ENCODE data around the gene ADI1.

Gene ADI1, protein sequence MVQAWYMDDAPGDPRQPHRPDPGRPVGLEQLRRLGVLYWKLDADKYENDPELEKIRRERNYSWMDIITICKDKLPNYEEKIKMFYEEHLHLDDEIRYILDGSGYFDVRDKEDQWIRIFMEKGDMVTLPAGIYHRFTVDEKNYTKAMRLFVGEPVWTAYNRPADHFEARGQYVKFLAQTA

DNA sequence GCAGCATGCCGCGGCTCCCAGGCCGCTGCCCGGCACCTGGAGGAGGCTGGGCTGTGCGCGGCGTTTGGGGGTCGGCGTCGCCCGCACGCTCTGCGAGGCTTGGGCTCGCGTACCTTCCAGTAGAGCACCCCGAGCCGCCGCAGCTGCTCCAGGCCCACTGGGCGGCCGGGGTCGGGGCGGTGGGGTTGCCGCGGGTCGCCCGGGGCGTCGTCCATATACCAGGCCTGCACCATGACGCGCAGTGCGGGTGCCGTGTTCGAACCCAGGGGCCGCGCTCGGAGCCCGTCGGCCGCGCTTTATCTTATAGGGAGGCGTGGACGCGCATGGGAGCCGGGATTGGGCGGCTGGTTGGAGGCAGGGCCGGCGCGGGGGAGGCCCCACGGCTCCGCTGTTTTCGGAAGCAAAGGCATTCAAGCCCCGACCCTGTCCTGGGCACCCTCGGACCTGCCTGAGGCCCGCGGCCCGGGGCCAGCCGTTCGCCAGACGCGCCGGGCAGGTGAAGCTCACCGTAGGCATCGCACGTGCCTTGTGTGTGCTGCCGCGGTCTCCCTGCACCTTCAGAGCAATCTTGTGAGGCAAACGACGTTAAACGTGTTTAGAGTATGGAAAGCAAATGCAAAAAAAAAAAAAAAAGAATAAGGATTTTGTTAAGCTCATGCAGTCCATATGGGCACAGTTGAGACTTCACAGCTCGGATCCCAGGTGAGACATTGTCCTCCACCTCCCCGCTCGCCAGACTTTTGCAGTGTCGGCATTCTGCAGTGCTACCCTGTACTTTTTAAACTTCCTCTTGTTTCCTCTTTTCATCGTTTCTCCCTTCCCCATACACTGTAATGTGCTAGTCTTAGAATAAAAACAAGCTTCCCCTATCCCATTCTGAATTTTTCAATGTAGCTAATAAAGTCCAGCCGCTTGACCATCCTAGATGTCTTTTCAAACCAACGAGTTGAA, at the start of gene ADI1:
Gene ADI1 (minus strand): TSS at position 277 of the 951 bp plus-strand sequence. CDS start 44 bp downstream, at position 233.
- peak; percentile 68 for DNase-seq (ENCODE audit: low read depth)

DNA sequence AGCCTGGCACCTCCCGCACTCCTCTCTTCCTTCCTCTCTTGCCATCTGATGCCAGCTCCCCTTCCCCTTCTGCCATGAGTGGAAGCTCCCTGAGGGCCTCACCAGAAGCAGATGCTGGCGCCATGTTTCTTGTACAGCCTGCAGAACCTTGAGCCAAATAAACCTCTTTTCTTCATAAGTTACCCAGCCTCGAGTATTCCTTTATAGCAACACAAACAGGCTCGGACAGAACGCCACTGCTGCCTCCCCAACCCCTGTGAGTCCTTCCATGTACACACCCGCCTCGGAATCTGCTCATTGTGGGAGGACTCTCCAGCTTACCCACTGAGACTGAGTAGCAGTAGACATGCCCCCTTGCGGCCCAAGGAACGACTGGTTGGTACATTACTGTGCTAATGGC, 47.5 kb upstream of the ADI1 start:
- DNase-seq (ENCODE audit: low read depth), result no peak

DNA sequence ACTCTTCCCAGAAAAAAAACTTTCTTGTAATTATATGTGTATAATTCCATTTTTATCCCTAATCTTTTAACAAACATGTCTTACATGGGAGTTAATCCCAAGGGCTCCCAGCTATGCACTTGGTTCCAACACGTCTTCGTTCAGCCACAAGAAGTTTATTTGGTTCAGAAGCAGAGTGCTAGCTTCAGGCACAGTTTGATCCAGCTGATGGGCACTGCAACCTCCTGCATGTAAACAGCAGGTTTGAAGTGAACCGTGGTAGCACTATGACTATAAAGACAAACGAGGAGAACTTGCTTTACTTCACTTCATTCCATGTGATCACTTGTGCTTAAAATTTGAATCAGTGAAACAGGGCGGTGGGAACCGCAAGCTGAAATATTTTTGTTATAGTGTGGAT, 45.8 kb upstream of the ADI1 start:
- no peak for DNase-seq (ENCODE audit: low read depth)

DNA sequence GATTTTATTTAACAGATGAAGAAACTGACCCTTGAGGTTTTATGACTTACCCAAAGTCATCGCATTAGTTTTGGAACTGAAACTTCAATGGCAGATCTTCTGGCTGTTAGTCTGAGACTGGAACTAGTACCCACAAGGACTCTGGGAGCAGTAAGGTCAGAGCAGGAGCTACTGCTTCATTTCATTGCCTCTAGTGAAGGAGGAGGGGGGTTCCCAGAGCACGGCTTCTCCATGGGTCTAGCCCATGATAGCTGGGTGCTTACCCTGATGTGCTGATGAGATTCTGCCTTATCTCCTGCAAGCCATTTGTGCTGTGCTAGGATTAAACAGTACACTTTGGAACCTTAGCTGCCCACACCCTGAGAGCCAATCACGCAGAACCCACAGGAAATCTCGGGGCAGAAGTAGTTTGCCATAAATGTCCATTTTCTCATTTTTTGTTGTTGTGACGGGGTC, 44.2 kb upstream of the ADI1 start:
- DNase-seq (ENCODE audit: low read depth), result no peak

DNA sequence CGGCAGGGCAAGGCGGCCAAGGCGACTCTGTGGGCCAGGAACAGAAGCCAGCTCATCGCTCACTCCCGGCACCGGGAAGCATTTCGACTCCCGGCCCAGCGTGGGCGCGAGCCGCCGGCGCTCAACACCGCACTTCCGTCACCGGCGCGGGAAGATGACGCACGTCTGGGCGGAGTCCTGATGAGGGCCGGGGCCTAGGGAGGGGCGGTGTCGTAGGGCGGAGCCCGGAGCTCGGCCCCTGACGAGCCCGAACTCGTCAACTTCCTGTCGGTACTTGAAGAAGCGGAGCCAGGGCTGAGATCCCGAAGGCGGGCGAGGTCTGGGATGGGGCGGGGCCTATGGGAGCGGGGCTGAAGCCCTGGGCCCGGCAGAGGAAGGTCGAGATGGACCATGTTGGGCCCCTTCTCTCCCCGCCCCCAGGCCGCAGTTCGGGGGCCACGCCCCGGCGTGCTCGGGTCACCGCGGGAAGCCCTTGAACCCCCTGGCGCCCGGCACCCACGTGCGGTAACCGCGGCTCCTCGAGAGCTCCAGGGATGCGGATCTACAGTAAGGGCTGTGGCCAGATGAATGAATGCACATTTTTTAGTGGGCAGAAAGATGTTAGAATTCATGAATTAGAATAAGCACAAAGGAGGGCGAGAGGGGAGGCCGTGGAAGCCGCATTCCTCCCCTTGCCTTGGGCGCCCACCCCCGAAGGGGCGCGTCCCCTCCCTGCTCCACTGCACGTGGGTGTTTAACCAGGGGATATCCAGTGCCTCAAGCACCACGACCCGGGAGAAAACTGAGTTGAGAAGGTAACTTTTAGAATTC, 39.1 kb upstream of the ADI1 start, which contains the start of gene RNASEH1:
Gene RNASEH1 (minus strand): TSS at position 129 of the 810 bp plus-strand sequence. CDS start 73 bp downstream, at position 56.
- peak; percentile 98 for DNase-seq (ENCODE audit: low read depth)

DNA sequence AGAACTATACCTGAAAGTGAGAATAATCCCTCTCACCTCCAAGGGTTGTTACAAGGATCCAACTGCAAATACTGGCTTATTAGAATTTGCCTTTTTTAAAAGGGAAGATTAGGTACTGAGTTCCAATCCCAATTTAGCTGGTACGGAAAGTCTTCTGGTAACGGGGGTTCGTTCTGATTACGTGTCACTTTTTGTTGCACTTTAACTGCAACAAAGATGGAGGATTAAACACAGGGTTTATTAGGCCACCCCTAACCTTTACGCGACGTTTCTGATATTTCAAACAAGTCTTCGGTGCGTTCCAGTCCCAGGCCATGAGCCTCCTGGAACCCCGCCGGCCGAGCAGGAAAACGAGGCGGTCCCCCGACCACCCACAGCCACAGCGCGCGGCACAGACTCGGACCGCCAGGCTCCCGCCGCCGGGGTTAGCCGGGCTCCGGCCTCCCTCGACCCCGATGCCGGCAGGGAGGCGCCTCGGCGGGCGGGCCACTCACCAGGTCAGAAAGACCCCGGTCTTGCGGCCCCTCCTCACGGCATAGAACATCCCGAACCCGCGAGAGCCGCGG, 38.4 kb upstream of the ADI1 start:
- no peak for DNase-seq (ENCODE audit: low read depth)

- no peak for DNase-seq (ENCODE audit: low read depth)
Measured at GRCh38 chr2:3553946-3554345, 34.6 kb upstream of the ADI1 start.

DNA sequence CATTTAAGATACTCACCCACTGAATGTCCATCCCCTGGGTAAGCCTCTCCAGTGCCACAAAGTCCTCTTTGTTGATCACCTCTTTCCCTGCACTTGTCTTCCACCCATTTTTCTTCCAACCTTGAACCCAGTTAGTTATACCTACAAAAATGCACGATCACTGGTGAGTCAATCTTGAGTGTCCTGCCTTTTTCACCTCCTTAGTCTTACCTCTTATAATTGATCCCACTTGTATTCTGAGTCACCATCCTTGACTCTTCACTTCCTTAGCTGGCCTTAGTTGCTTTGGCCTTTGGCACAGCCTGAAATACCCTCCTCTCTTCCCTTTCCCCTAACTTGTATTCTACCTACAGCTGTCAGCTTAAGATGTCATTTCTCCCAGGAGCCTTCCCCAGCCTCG, 28.6 kb upstream of the ADI1 start:
- DNase-seq (ENCODE audit: low read depth), result no peak

DNA sequence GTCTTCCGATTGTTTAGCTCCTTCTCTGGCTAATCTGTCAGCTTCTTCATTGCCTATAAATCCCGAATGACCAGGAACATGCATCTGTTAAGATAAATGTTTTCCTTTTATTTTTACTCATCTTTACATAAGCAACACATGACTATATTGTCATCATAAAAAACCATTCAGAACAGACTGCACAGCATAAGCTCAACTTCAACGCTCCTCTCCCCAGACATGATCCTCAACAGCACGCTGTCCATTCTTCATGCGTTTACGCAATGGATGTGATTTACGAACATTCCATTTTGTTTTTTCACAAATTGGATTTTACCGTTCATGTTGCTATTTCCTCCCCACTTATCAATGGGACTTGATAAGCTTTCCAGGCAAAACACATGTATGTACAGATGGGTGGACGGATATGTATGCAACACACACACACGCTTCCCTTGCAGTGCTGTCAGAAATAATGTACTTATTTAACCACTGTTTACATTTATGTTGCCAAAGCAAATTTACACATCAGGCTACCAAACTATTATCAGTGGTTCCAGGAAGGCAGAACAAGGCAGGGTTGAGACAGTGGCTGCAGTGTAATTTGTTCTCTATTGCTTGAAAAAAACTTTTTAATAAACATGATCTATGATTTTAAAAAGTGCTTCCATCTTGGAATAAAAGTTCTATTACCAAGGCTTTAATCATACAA, 26.6 kb upstream of the ADI1 start:
- DNase-seq (ENCODE audit: low read depth), result no peak

GRCh38 chr2:3543023-3543683, 23.8 kb upstream of the ADI1 start:
- no peak for DNase-seq (ENCODE audit: low read depth)

DNA sequence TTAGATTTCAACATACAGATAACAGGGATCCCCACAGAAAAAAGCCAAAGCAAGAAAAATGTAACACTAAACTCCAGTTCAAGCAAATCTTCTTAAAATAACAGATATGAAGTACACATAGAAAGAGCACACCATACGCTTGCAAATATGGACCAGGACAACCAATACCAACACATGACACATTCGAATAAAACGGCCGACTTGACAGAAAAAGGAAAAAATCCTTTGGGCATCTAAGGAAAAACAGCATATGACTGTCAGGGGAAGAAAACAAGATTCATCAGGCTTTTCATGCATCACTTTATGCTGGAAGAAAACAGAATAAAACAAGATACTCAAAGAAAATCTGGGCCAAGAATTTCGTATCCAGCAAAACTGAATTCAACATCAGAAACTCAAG, 22.8 kb upstream of the ADI1 start:
- DNase-seq (ENCODE audit: low read depth), result no peak

DNA sequence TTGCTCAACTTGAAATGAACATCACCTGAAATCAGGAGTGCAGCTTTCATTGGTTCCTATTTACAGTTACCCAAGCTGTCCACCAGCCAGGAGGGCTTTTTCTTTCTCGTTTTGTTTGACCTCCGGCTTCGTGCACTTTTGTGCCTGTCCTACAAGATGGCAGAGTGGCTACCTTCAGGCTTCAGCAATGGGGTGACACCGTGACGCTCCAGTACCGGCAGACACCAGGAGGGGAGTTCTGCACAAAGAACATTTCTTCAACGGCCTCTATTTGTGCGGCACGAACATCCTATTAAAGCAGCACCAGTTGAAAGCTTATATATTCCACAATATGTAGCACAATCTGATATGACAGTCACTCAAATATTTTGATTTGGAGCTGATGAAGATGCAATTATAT, 20.5 kb upstream of the ADI1 start:
- no peak for DNase-seq (ENCODE audit: low read depth)

DNA sequence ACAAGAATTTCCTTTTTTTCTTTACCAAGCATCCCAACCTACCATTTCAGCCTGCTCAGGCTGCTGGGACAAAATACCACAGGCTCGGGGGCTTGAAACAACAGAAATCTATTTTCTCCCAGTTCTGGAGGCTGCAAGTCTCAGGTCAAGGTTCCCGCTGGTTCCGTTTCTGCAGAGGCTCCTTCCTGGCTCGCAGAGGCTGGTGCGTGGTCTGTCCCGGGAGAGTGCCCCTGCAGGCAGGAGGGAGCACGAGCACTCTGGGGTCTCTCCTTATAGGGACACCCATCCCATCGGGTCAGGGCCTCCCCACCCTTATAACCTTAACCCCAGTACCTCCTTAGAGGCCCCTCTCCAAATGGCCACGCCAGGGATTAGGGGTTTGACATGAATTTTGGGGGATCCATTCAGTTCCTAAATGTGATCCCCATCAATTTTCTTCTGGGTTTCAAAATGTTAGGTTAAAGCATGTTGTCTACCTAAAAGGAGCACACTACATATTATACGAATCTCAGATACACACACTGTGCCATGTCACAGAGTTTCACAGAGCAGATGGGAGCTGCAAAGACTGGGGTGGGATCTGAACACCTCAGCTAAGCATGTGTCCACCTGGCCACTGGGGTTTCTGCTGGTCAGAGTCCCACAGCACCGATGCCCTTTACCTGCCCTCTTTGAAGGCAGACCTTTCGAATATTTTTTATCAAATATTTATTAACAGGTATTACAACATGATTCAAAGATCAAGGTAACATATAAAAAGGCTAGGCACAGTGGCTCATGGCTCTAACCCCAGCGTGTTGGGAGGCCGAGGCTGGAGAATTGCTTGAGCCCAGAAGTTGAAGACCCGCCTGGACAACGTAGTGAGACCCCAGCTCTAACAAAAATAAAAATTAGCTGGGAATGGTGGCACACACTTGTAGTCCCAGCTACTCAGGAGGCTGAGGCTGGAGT, 17.6 kb upstream of the ADI1 start:
- DNase-seq (ENCODE audit: low read depth), result peak; percentile 76

DNA sequence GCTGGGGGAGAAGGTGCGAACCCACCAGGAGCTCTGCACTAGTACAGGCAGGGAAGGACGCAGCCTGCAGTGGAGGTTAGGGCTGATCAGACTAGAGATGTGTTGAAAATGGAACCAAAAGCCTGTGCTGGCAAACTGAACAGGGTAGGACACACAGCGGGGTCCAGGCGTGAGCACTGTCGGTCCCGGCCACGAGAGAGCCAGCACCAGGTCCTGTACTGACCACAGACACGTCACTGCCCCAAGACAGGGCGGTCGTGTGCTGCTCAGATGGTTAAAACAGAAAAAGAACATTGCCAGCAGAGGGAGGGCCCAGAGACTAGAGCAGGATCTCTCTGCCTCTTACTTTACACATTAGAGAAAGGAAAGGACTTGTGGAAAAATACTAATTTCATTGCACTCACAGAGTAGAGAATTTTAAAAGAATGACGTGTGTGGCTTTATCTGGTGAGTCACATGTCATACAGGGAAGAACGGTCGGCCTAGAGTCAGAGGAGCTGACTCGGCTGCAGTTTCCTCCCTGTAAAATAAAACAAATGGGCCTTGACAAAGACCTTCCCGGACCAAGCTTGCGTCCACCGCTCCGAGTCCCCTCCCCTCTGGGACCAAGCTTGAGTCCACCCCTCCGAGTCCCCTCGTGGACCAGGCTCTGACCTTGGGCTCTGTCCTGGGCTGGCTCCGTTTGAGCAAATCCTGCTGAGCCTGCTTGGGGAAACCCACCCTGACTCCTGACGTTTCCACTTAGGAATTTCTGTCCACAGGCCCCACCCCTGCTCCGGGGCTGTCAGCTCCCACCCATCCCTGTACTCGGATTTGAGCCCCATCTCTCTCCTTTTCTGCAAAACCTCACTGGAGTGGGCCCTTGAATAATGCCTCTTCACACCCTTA, 16.7 kb upstream of the ADI1 start:
- no peak for DNase-seq (ENCODE audit: low read depth)

GRCh38 chr2:3535467-3535793, 16.1 kb upstream of the ADI1 start:
- no peak for DNase-seq (ENCODE audit: low read depth)

DNA sequence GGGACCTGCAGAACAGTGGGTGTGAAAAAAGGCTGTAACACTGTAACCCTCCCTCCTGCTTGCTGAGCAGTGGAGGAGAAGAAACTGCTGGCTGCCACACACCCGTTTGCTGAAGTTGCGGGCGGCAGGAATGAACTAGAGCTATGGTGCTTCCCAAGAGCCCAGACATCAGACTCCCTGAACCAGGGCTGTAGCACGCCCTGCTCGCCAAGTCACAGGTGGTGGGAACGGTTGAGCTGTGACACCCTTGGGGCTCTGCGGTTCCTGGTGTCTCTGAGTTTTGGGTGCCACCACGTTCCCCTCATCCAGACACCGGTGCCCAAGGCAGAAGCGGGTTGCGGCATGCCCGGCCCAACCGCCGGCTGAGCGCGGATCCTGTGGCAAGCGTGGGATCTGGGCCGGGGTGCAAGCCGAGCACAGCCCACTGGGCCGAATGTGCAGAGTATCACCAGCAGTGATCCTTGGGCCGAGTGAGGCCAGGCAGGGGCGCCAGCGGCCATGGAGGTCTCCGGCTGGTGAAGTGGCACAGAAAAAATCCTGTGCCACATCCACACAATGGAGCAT, 15.0 kb upstream of the ADI1 start:
- no peak for DNase-seq (ENCODE audit: low read depth)

- no peak for DNase-seq (ENCODE audit: low read depth)
Measured at GRCh38 chr2:3533836-3534235, 14.5 kb upstream of the ADI1 start.

DNA sequence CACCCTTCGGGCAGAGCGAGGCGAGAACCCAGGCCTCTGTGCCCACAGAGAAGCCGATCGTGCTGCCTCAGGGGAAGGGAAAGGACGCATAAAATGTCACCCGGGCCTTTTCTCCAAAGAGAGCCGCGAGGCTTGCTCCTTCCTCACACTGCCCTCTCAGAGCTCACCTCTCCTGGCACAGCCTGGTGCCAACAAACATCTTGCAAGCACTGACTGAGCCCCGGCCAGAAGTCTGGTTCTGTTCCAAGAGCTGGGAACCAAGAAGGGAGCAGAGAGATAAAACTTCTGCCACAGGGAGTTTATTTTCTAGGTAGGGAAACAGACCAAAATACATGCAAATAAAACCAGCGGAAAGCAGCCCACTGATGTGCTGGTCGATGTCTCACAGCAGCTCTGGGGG, 13.6 kb upstream of the ADI1 start:
- DNase-seq (ENCODE audit: low read depth), result no peak

Data from CMK (cell line).